Activated B cell treated with CpG ODN at 0.5 μM for 24 hours (primary cell): ENCODE data around the gene SCO1. TPM values are rescaled to one million over a fixed set of nuclear protein-coding genes. Genes with fewer than 3 reads are reported as not detected.

Experiments used
- ATAC-seq: fragments of 200-7000 bp; cut with Tn5 transposase; one replicate; pipeline ENCODE4 v1.10.0; 2021; ENCODE audit warnings: low read depth, mild to moderate bottlenecking, moderate library complexity
- CTCF ChIA-PET: fragments of 350-600 bp; sonication (Branson Sonifier 250); formaldehyde crosslinking; loops from one replicate; lab custom pipeline; 2021; ENCODE audit warnings: antibody characterized with exemption; lab: Charles Lee
- POLR2A ChIA-PET: fragments of 350-600 bp; sonication (Branson Sonifier 250); formaldehyde crosslinking; loops from one replicate; lab custom pipeline; 2021; ENCODE audit warnings: antibody characterized with exemption; lab: Charles Lee
- DNase-seq: peaks from one replicate; pipeline ENCODE4 v3.0.0; 2022
- H3K27ac Mint-ChIP-seq: one replicate; pipeline ENCODE4 v1.8.0; 2020; ENCODE audit warnings: mixed read lengths
- H3K27me3 Mint-ChIP-seq: one replicate; pipeline ENCODE4 v1.8.0; 2021; ENCODE audit warnings: mixed read lengths
- H3K36me3 Mint-ChIP-seq: one replicate; pipeline ENCODE4 v1.8.0; 2021; ENCODE audit warnings: low read depth, mixed read lengths
- H3K4me1 Mint-ChIP-seq: one replicate; pipeline ENCODE4 v1.8.0; 2021; ENCODE audit warnings: mixed read lengths
- H3K4me3 Mint-ChIP-seq: one replicate; pipeline ENCODE4 v1.8.0; 2020; ENCODE audit warnings: mild to moderate bottlenecking, mixed read lengths
- H3K9me3 Mint-ChIP-seq: one replicate; pipeline ENCODE4 v1.8.0; 2020; ENCODE audit warnings: mixed read lengths
- CTCF ChIP-seq: fragments of 200-600 bp; IDR thresholded peaks from one replicate; pipeline ENCODE4 v1.8.0; 2022; ENCODE audit warnings: antibody characterized with exemption, mild to moderate bottlenecking
- intact Hi-C: fragments of 100-400 bp; cut with micrococcal nuclease; formaldehyde crosslinking; loops from one replicate; pipeline ENCODE4 v1.15.1; 2024
- total RNA-seq: library from RNA; stranded (reverse); gene quantifications from 2 replicates; pipeline ENCODE4 v1.2.3, GENCODE V29; 2022

The SCO1 gene
- total RNA-seq, 1 donor from 2014 or later, result 33.3 TPM

- Mint-ChIP-seq H3K27me3 (peaks cover 7% of the 10 kb centered on the region), H3K27ac (no peak overlapping the region), H3K4me3 (no peak overlapping the region), H3K9me3 (no peaks in the 10 kb centered on the region), H3K4me1 (no peaks in the 10 kb centered on the region), H3K36me3 (no peaks in the 10 kb centered on the region)
- POLR2A ChIA-PET, result no interaction called here
- no peak for TF ChIP-seq CTCF
- no peak for ATAC-seq
- intact Hi-C loops, result no loop called here
- CTCF ChIA-PET, result no interaction called here
- no peak for DNase-seq
Observed at GRCh38 chr17:10742431-10742830, 45.1 kb upstream of the SCO1 start.

- H3K36me3 Mint-ChIP-seq, result no peaks in the 10 kb centered on the region
- no peak overlapping the region for H3K4me3 Mint-ChIP-seq
- ChIA-PET POLR2A (no interaction called here), CTCF (interaction anchor here (0.6 kb wide), 1 partner anchor 28 kb away, joined by 3 read pairs; no protein-coding TSS in a partner anchor)
- H3K27me3 Mint-ChIP-seq, result peaks cover 11% of the 10 kb centered on the region
- intact Hi-C loops, result no loop called here
- DNase-seq (no peak), ATAC-seq (no peak)
- no peak overlapping the region for H3K27ac Mint-ChIP-seq
- peaks cover 3% of the 10 kb centered on the region for H3K4me1 Mint-ChIP-seq
- no peaks in the 10 kb centered on the region for H3K9me3 Mint-ChIP-seq
- no peak for TF ChIP-seq CTCF
Observed at GRCh38 chr17:10741416-10742135, 44.2 kb upstream of the SCO1 start.

DNA sequence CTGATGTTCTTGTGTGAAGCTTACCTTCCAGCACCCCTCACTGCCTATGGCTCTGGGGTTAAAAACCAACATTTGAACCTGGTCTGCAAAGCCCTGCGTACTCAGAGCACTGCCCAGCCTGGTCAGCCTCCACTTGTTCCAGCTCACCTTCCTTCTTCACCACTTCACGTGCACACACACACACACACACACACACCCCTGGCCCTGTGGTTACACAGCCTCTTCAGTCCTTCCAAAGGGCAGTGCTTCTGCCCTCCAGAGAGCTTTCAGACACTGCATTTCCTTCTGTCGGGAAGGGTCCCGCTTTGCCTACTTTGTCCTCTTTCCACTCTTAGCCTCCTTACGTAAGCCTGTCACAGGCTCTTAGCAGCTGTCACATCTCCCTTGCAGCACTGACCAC lies 42.1 kb upstream of the SCO1 start:
- peaks cover 13% of the 10 kb centered on the region for H3K27me3 Mint-ChIP-seq
- H3K36me3 Mint-ChIP-seq, result no peaks in the 10 kb centered on the region
- intact Hi-C loops, result no loop called here
- no peak for TF ChIP-seq CTCF
- ChIA-PET CTCF (no interaction called here), POLR2A (interaction anchor here (0.9 kb wide), 1 partner anchor 75 kb away, joined by 3 read pairs; no protein-coding TSS in a partner anchor)
- H3K27ac Mint-ChIP-seq, result no peak overlapping the region
- ATAC-seq (no peak), DNase-seq (no peak)
- H3K4me1 Mint-ChIP-seq, result peaks cover 3% of the 10 kb centered on the region
- no peak overlapping the region for H3K4me3 Mint-ChIP-seq
- H3K9me3 Mint-ChIP-seq, result no peaks in the 10 kb centered on the region

DNA sequence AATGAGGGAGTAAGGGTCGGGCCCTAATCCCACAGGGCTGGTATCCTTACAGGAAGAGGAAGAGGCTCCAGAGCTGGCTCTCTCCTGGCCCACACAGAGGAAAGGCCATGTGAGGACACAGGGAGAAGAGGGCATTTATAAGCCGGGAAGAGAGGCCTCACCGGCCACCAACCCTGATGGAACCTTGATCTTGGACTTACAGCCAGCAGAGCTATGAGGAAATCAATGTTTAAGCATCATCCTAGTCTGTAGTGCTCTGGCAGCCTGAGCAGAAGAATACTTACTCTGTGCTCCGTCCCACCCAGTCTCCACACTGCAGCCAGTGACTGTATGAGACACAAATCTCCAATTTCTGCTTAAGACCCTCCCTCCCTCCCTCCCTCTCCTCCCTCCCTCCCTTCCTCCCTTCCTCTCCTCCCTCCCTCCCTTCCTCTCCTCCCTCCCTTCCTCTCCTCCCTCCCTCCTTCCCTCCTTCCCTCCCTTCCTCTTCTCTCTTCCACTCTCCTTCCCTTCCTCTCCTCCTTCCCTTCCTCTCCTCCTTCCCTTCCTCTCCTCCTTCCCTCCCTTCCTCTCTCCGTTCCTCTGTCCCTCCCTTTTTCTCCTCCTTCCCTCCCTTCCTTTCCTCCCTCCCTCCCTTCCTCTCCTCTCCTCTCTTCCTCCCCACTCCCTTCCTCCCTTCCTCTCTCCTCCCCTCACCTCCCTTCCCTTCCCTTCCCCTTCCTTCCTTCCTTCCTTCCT lies 41.4 kb upstream of the SCO1 start:
- intact Hi-C loops, result no loop called here
- Mint-ChIP-seq H3K9me3 (no peaks in the 10 kb centered on the region), H3K4me1 (peaks cover 3% of the 10 kb centered on the region), H3K27me3 (peaks cover 14% of the 10 kb centered on the region), H3K4me3 (no peak overlapping the region), H3K27ac (no peak overlapping the region), H3K36me3 (no peaks in the 10 kb centered on the region)
- no peak for TF ChIP-seq CTCF
- DNase-seq (no peak), ATAC-seq (no peak)
- ChIA-PET POLR2A (interaction anchor here (0.9 kb wide), 1 partner anchor 75 kb away, joined by 3 read pairs; no protein-coding TSS in a partner anchor), CTCF (interaction anchor here (2.4 kb wide), 1 partner anchor 107 kb away, joined by 8 read pairs; no protein-coding TSS in a partner anchor)

- H3K4me1 Mint-ChIP-seq, result peaks cover 3% of the 10 kb centered on the region
- H3K27me3 Mint-ChIP-seq, result peaks cover 14% of the 10 kb centered on the region
- H3K9me3 Mint-ChIP-seq, result no peaks in the 10 kb centered on the region
- TF ChIP-seq CTCF, result no peak
- intact Hi-C loops, result no loop called here
- no peaks in the 10 kb centered on the region for H3K36me3 Mint-ChIP-seq
- ChIA-PET CTCF (interaction anchor here (1.0 to 2.4 kb wide), 2 partner anchors 92 to 108 kb away, joined by 3 to 8 read pairs; no protein-coding TSS in a partner anchor), POLR2A (interaction anchor here (0.6 kb wide), 1 partner anchor 14 kb away, joined by 7 read pairs; no protein-coding TSS in a partner anchor)
- ATAC-seq, result no peak
- no peak overlapping the region for H3K4me3 Mint-ChIP-seq
- no peak overlapping the region for H3K27ac Mint-ChIP-seq
- DNase-seq, result no peak
Observed at GRCh38 chr17:10737736-10738135, 40.4 kb upstream of the SCO1 start.
